Heart left ventricle (tissue), 13 donors: ENCODE results near the gene MCC.

Experiments used
- CTCF ChIP-seq, 12 donors: fragments of 200-600 bp; sonication (generic) in 4 of 12; IDR thresholded peaks; one replicate each; pipeline versions ENCODE4 v1.5.0 to v1.8.0; 2018 to 2022; ENCODE audit warnings: antibody characterized with exemption in 12 of 12, mild to moderate bottlenecking in 5 of 12
- POLR2A ChIP-seq, 2 donors: fragments of 450-650 bp; IDR thresholded peaks; one replicate each; pipeline ENCODE4 v1.6.1; 2017; ENCODE audit warnings: antibody characterized with exemption in 2 of 2, mild to moderate bottlenecking in 2 of 2, moderate library complexity in 2 of 2
- donor health status: ischemic (EF 13 %, LVEDD 7.1; RV severe dilation, severe dysfunction).
- donor health status: DM: no; HTN: yes; CAD: no.
- donor health status: DM: no; HTN: no; CAD: no.
- donor health status: ischemic (EF 25% LVEDD 6.9; RV normal size, moderate dysfunction).
- donor health status: ischemic (EF 25% LVEDD 5.7; RV mildly dilated, moderate dysfunction).
- donor health status: ischemic (EF 35%, LVEDD 5.7; RV mildly dilated, moderate dysfunction).
- donor health status: nonischemic (EF 11% LVEDD 7.7; RV severe dilation, severe dysfunction).
- donor health status: DM: yes; HTN: yes; CAD: no.
- donor health status: PGD.
- donor health status: ischemic (EF 29% LVEDD 5.4; RV normal size, mild dysfunction).
- donor health status: nonischemic (EF 23%, LVEDD 6.1; RV moderate dilation, normal function).

DNA sequence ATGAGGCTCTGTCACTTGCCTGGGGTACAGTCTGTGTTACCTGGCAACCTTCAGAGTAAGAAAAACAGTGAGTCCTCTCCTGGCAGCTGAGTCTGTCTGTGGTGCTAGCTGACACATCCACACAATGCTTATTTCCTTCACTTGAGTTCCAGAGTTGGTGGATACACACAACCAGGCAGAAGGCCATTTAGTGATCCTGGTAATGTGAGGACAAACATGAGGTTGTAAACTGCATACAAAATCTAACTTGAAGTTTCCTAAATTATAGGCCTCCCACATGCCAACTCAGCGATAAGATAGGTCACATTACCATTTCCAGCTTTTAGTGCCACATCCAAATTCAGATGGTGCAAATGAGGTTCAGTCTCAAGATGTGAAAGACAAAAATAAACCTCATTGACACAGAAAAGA lies 386.1 kb downstream of the MCC start:
- TF ChIP-seq CTCF (IDR thresholded peaks at IDR 0.05) (no peak), POLR2A (IDR thresholded peaks at IDR 0.05) (no peak)
